H1 (cell line): ENCODE data around the gene ABCB11.

Experiments used
- CEBPB ChIP-seq: IDR thresholded peaks from 2 replicates; pipeline ENCODE4 v1.6.1; 2012; ENCODE audit warnings: low read depth, low read length
- CTCF ChIP-seq, 3 experiments: IDR thresholded peaks; 1 replicate in 2 of 3; 2 replicates in 1 of 3; pipeline versions ENCODE4 v1.5.1 to v1.6.1; 2011; ENCODE audit warnings: low read length in 3 of 3, mild to moderate bottlenecking in 3 of 3, inconsistent platforms in 2 of 3, low read depth in 1 of 3, moderate library complexity in 1 of 3; ENCODE audit not compliant: insufficient read depth in 1 of 3; ENCODE audit errors: control extremely low read depth in 1 of 3
- EZH2 ChIP-seq: fragments of 200-600 bp; sonication (generic); IDR thresholded peaks from 2 replicates; pipeline ENCODE4 v1.7.1; 2012; ENCODE audit warnings: low read depth, mild to moderate bottlenecking, moderate library complexity, low read length, inconsistent platforms; ENCODE audit not compliant: severe bottlenecking
- JUN ChIP-seq: IDR thresholded peaks from 2 replicates; pipeline ENCODE4 v1.6.1; 2011; ENCODE audit warnings: low read depth, mild to moderate bottlenecking, improper control_type of control experiment, low read length
- MAFK ChIP-seq: IDR thresholded peaks from 2 replicates; pipeline ENCODE4 v1.6.1; 2012; ENCODE audit warnings: low read depth, mild to moderate bottlenecking, improper control_type of control experiment, low read length
- POLR2A ChIP-seq, 2 experiments: IDR thresholded peaks; 1 replicate in 1 of 2; 2 replicates in 1 of 2; pipeline ENCODE4 v1.6.1; 2011; ENCODE audit warnings: low read depth in 2 of 2, low read length in 2 of 2, mild to moderate bottlenecking in 2 of 2; ENCODE audit errors: control extremely low read depth in 1 of 2
- RBBP5 ChIP-seq: IDR thresholded peaks from 2 replicates; pipeline ENCODE4 v1.7.1; 2012; ENCODE audit warnings: low read depth, mild to moderate bottlenecking, inconsistent platforms, low read length, moderate library complexity, borderline replicate concordance
- RNF2 ChIP-seq: fragments of 200-900, 300-1000 bp; sonication (generic); IDR thresholded peaks from 2 replicates; pipeline ENCODE4 v1.7.1; 2016; ENCODE audit warnings: borderline replicate concordance, low read depth, mild to moderate bottlenecking, antibody characterized with exemption, low read length; ENCODE audit not compliant: poor library complexity, severe bottlenecking; ENCODE audit errors: missing control alignments
- SIN3A ChIP-seq, 2 experiments: IDR thresholded peaks in 1 of 2; conservative IDR thresholded peaks in 1 of 2; 2 replicates each; pipeline ENCODE4 v1.6.1; 2011 to 2012; ENCODE audit warnings: low read length in 2 of 2, improper control_type of control experiment in 1 of 2, low read depth in 1 of 2, mild to moderate bottlenecking in 1 of 2
- SRF ChIP-seq: IDR thresholded peaks from 2 replicates; pipeline ENCODE4 v1.6.1; 2011; ENCODE audit warnings: mild to moderate bottlenecking, low read depth, low read length, moderate library complexity
- TAF7 ChIP-seq: optimal IDR thresholded peaks from 2 replicates; pipeline ENCODE3; 2011; ENCODE audit warnings: low read depth, mild to moderate bottlenecking, inconsistent platforms, low read length, moderate library complexity, borderline replicate concordance
- TF ChIP-seq, protein P1 (sequence below): fragments of 300-600 bp; sonication (generic); IDR thresholded peaks from 2 replicates; pipeline ENCODE4 v1.7.1; 2012; ENCODE audit warnings: low read length, moderate library complexity, mild to moderate bottlenecking, inconsistent platforms; ENCODE audit not compliant: insufficient replicate concordance
- TF ChIP-seq, protein P2 (sequence below): IDR thresholded peaks from 2 replicates; pipeline ENCODE4 v1.6.1; 2012; ENCODE audit warnings: low read length, inconsistent platforms

GRCh38 chr2:169002161-169002738 lies 28.9 kb downstream of the ABCB11 start:
- TF ChIP-seq MAFK (no peak), RBBP5 (no peak), CTCF (IDR thresholded peaks at IDR 0.05; ENCODE audit: control extremely low read depth in 1 of 3, insufficient read depth in 1 of 3, low read depth in 1 of 3, low read length in 3 of 3) (no peak), RNF2 (no peak), TAF7 (no peak), EZH2 (no peak), POLR2A (IDR thresholded peaks at IDR 0.05; ENCODE audit: control extremely low read depth in 1 of 2, low read depth in 2 of 2, low read length in 2 of 2) (no peak), SIN3A (conservative IDR thresholded peaks at IDR 0.05 in 1 of 2, IDR thresholded peaks at IDR 0.05 in 1 of 2; ENCODE audit: low read depth in 1 of 2, low read length in 2 of 2) (no peak), SRF (no peak), JUN (no peak), CEBPB (no peak)
- TF ChIP-seq, protein P1, sequence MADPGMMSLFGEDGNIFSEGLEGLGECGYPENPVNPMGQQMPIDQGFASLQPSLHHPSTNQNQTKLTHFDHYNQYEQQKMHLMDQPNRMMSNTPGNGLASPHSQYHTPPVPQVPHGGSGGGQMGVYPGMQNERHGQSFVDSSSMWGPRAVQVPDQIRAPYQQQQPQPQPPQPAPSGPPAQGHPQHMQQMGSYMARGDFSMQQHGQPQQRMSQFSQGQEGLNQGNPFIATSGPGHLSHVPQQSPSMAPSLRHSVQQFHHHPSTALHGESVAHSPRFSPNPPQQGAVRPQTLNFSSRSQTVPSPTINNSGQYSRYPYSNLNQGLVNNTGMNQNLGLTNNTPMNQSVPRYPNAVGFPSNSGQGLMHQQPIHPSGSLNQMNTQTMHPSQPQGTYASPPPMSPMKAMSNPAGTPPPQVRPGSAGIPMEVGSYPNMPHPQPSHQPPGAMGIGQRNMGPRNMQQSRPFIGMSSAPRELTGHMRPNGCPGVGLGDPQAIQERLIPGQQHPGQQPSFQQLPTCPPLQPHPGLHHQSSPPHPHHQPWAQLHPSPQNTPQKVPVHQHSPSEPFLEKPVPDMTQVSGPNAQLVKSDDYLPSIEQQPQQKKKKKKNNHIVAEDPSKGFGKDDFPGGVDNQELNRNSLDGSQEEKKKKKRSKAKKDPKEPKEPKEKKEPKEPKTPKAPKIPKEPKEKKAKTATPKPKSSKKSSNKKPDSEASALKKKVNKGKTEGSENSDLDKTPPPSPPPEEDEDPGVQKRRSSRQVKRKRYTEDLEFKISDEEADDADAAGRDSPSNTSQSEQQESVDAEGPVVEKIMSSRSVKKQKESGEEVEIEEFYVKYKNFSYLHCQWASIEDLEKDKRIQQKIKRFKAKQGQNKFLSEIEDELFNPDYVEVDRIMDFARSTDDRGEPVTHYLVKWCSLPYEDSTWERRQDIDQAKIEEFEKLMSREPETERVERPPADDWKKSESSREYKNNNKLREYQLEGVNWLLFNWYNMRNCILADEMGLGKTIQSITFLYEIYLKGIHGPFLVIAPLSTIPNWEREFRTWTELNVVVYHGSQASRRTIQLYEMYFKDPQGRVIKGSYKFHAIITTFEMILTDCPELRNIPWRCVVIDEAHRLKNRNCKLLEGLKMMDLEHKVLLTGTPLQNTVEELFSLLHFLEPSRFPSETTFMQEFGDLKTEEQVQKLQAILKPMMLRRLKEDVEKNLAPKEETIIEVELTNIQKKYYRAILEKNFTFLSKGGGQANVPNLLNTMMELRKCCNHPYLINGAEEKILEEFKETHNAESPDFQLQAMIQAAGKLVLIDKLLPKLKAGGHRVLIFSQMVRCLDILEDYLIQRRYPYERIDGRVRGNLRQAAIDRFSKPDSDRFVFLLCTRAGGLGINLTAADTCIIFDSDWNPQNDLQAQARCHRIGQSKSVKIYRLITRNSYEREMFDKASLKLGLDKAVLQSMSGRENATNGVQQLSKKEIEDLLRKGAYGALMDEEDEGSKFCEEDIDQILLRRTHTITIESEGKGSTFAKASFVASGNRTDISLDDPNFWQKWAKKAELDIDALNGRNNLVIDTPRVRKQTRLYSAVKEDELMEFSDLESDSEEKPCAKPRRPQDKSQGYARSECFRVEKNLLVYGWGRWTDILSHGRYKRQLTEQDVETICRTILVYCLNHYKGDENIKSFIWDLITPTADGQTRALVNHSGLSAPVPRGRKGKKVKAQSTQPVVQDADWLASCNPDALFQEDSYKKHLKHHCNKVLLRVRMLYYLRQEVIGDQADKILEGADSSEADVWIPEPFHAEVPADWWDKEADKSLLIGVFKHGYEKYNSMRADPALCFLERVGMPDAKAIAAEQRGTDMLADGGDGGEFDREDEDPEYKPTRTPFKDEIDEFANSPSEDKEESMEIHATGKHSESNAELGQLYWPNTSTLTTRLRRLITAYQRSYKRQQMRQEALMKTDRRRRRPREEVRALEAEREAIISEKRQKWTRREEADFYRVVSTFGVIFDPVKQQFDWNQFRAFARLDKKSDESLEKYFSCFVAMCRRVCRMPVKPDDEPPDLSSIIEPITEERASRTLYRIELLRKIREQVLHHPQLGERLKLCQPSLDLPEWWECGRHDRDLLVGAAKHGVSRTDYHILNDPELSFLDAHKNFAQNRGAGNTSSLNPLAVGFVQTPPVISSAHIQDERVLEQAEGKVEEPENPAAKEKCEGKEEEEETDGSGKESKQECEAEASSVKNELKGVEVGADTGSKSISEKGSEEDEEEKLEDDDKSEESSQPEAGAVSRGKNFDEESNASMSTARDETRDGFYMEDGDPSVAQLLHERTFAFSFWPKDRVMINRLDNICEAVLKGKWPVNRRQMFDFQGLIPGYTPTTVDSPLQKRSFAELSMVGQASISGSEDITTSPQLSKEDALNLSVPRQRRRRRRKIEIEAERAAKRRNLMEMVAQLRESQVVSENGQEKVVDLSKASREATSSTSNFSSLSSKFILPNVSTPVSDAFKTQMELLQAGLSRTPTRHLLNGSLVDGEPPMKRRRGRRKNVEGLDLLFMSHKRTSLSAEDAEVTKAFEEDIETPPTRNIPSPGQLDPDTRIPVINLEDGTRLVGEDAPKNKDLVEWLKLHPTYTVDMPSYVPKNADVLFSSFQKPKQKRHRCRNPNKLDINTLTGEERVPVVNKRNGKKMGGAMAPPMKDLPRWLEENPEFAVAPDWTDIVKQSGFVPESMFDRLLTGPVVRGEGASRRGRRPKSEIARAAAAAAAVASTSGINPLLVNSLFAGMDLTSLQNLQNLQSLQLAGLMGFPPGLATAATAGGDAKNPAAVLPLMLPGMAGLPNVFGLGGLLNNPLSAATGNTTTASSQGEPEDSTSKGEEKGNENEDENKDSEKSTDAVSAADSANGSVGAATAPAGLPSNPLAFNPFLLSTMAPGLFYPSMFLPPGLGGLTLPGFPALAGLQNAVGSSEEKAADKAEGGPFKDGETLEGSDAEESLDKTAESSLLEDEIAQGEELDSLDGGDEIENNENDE = no peak
- TF ChIP-seq, protein P2, sequence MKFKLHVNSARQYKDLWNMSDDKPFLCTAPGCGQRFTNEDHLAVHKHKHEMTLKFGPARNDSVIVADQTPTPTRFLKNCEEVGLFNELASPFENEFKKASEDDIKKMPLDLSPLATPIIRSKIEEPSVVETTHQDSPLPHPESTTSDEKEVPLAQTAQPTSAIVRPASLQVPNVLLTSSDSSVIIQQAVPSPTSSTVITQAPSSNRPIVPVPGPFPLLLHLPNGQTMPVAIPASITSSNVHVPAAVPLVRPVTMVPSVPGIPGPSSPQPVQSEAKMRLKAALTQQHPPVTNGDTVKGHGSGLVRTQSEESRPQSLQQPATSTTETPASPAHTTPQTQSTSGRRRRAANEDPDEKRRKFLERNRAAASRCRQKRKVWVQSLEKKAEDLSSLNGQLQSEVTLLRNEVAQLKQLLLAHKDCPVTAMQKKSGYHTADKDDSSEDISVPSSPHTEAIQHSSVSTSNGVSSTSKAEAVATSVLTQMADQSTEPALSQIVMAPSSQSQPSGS = no peak
